Small intestine (tissue), 7 donors: Measurements from ENCODE around the gene RAB3D. TPM values are rescaled to one million over a fixed set of nuclear protein-coding genes. Genes with fewer than 3 reads are reported as not detected.
"Not testable (repeated sequence)": the region's sequence is repeated elsewhere in the genome, so short reads cannot be mapped to it uniquely, and the experiment has no call there.

ENCODE experiments used
- DNase-seq, 2 donors: peaks; one replicate each; pipeline versions ENCODE4 v3.0.0 to v3.0.0-alpha.2; 2013
- FAIRE-seq: peaks from 2 replicates; lab custom pipeline; 2012; peaks lifted over from hg19 to GRCh38; lab: Jason Lieb, UNC
- H3K27ac ChIP-seq, 3 donors: one replicate each; pipeline ENCODE4 v1.5.1; 2013; ENCODE audit warnings: low read length in 2 of 3, mild to moderate bottlenecking in 2 of 3, control low read depth in 1 of 3, inconsistent platforms in 1 of 3, low read depth in 1 of 3, moderate library complexity in 1 of 3
- H3K27me3 ChIP-seq, 3 donors: one replicate each; pipeline ENCODE4 v1.6.1; 2013; ENCODE audit warnings: low read length in 3 of 3, inconsistent platforms in 1 of 3; ENCODE audit not compliant: control insufficient read depth in 3 of 3, insufficient read depth in 3 of 3
- H3K36me3 ChIP-seq, 3 donors: one replicate each; pipeline ENCODE4 v1.6.1; 2013; ENCODE audit warnings: low read length in 3 of 3, inconsistent platforms in 1 of 3, low read depth in 1 of 3, mild to moderate bottlenecking in 1 of 3, moderate library complexity in 1 of 3; ENCODE audit not compliant: control insufficient read depth in 3 of 3, insufficient read depth in 2 of 3
- H3K4me1 ChIP-seq, 3 donors: one replicate each; pipeline ENCODE4 v1.6.1; 2013; ENCODE audit warnings: low read length in 2 of 3, inconsistent platforms in 1 of 3, low read depth in 1 of 3, mild to moderate bottlenecking in 1 of 3, moderate library complexity in 1 of 3; ENCODE audit not compliant: control insufficient read depth in 3 of 3, insufficient read depth in 2 of 3
- H3K4me3 ChIP-seq, 3 donors: one replicate each; pipeline ENCODE4 v1.5.1; 2013; ENCODE audit warnings: low read length in 3 of 3, control low read depth in 1 of 3, inconsistent platforms in 1 of 3, low read depth in 1 of 3, mild to moderate bottlenecking in 1 of 3, moderate library complexity in 1 of 3
- H3K9me3 ChIP-seq, 2 donors: one replicate each; pipeline ENCODE4 v1.6.1; 2013; ENCODE audit warnings: low read depth in 1 of 2, low read length in 1 of 2; ENCODE audit not compliant: control insufficient read depth in 2 of 2, insufficient read depth in 1 of 2
- WGBS, 3 donors: extraction: QIAGEN DNeasy Blood & Tissue Kit; methylation state at CpG; one replicate each; pipeline ENCODE4 v1.1.7; 2013; 5-methylcytosine and 5-hydroxymethylcytosine counted together
- polyA plus RNA-seq, 4 donors: library from polyadenylated mRNA; stranded (reverse) in 3 of 4; unstranded in 1 of 4; fragments of 200-250 nt in 3 of 4; fragments of 120-200 nt in 1 of 4; gene quantifications; one replicate each; pipeline versions ENCODE4 v1.2.1 to v1.2.3, GENCODE V29; 2013
- donor health status: healthy with polysubstance abuse.
- donor health status: control.
- donor health status: control.
- donor health status: Bipolar disorder and iron deficiency.
- donor health status: healthy.

The RAB3D gene
- polyA plus RNA-seq, 4 donors: 3.6 to 78.7 (median 9.3) TPM

GRCh38 chr19:11324748-11325389, 14.6 kb downstream of the RAB3D start:
- Histone ChIP-seq H3K36me3 (peaks cover 0 to 73% (median 0%) of the 10 kb centered on the region in 3 donors), H3K4me3 (no peak overlapping the region), H3K27ac (peak overlapping the region in 2 of 3 donors; percentile 52 to 73), H3K4me1 (peaks cover 0 to 31% (median 11%) of the 10 kb centered on the region in 3 donors), H3K27me3 (no peaks in the 10 kb centered on the region), H3K9me3 (no peaks in the 10 kb centered on the region)
- no peak for FAIRE-seq
- WGBS, 3 donors: 48 to 68% (median 60%) methylated on average over 17 of the region's 17 CpGs
- no peak for DNase-seq

- H3K4me3 ChIP-seq: no peak overlapping the region
- DNase-seq (peak; percentile 65 to 71), FAIRE-seq (no peak)
- peaks cover 0 to 31% (median 11%) of the 10 kb centered on the region in 3 donors for H3K4me1 ChIP-seq
- H3K9me3 ChIP-seq: no peaks in the 10 kb centered on the region
- WGBS, 3 donors: 5 to 9% (median 7%) methylated on average over 10 of the region's 10 CpGs
- peak overlapping the region in 2 of 3 donors; percentile 52 to 73 for H3K27ac ChIP-seq
- H3K36me3 ChIP-seq: peaks cover 0 to 66% (median 0%) of the 10 kb centered on the region in 3 donors
- no peaks in the 10 kb centered on the region for H3K27me3 ChIP-seq
Measured at GRCh38 chr19:11324079-11324661, 15.3 kb downstream of the RAB3D start.

GRCh38 chr19:11323601-11324078, 15.8 kb downstream of the RAB3D start:
- no peaks in the 10 kb centered on the region for H3K9me3 ChIP-seq
- 49 to 58% (median 50%) methylated on average over 5 of the region's 5 CpGs for WGBS, 3 donors
- H3K36me3 ChIP-seq: peaks cover 0 to 61% (median 0%) of the 10 kb centered on the region in 3 donors
- DNase-seq (no peak), FAIRE-seq (no peak)
- no peak overlapping the region for H3K4me3 ChIP-seq
- H3K27ac ChIP-seq: peak overlapping the region in 2 of 3 donors; percentile 52 to 73
- H3K27me3 ChIP-seq: no peaks in the 10 kb centered on the region
- peaks cover 0 to 31% (median 11%) of the 10 kb centered on the region in 3 donors for H3K4me1 ChIP-seq

- no peak for FAIRE-seq
- Histone ChIP-seq H3K4me1 (peaks cover 0 to 31% (median 11%) of the 10 kb centered on the region in 3 donors), H3K4me3 (no peak overlapping the region), H3K27ac (no peak overlapping the region), H3K36me3 (peaks cover 0 to 49% (median 0%) of the 10 kb centered on the region in 3 donors), H3K9me3 (no peaks in the 10 kb centered on the region), H3K27me3 (no peaks in the 10 kb centered on the region)
- DNase-seq: peak in 1 of 2 donors; percentile 19
- WGBS, 3 donors: 45 to 52% (median 50%) methylated on average over 7 of the region's 7 CpGs
Measured at GRCh38 chr19:11322269-11323024, 17.0 kb downstream of the RAB3D start.

- FAIRE-seq (no peak), DNase-seq (peak in 1 of 2 donors; percentile 26)
- Histone ChIP-seq H3K4me1 (peaks cover 0 to 31% (median 11%) of the 10 kb centered on the region in 3 donors), H3K36me3 (peaks cover 0 to 39% (median 0%) of the 10 kb centered on the region in 3 donors), H3K4me3 (no peak overlapping the region), H3K27ac (peak overlapping the region in 1 of 3 donors; percentile 4), H3K9me3 (no peaks in the 10 kb centered on the region), H3K27me3 (no peaks in the 10 kb centered on the region)
- WGBS, 3 donors: 71 to 78% (median 76%) methylated on average over 14 of the region's 14 CpGs
Measured at GRCh38 chr19:11321191-11322126, 18.0 kb downstream of the RAB3D start.

- H3K9me3 ChIP-seq, H3K27me3 ChIP-seq, FAIRE-seq, H3K27ac ChIP-seq, DNase-seq, H3K4me3 ChIP-seq: not testable (repeated sequence)
- Histone ChIP-seq H3K36me3 (peaks cover 0 to 29% (median 0%) of the 10 kb centered on the region in 3 donors), H3K4me1 (peaks cover 0 to 31% (median 11%) of the 10 kb centered on the region in 3 donors)
- WGBS, 3 donors: 66 to 83% (median 79%) methylated on average over 9 of the region's 9 CpGs
Measured at GRCh38 chr19:11320278-11320995, 19.0 kb downstream of the RAB3D start.

- Histone ChIP-seq H3K27me3 (no peaks in the 10 kb centered on the region), H3K4me1 (no peaks in the 10 kb centered on the region), H3K9me3 (no peaks in the 10 kb centered on the region), H3K36me3 (no peaks in the 10 kb centered on the region), H3K27ac (no peak overlapping the region), H3K4me3 (no peak overlapping the region)
- FAIRE-seq (no peak), DNase-seq (no peak)
- WGBS, 3 donors: 70 to 84% (median 73%) methylated on average over 9 of the region's 9 CpGs
Measured at GRCh38 chr19:11306337-11306736, 33.1 kb downstream of the RAB3D start.
